Stomach (tissue), 9 donors: ENCODE results near the gene PLCXD1. TPM values are rescaled to one million over a fixed set of nuclear protein-coding genes. Genes with fewer than 3 reads are reported as not detected.

Experiments
- DNase-seq, 2 donors: peaks; one replicate each; pipeline versions ENCODE4 v3.0.0 to v3.0.0-alpha.2; 2013 to 2019
- H3K27ac ChIP-seq, 5 donors: fragments of 200-600 bp in 4 of 5; sonication (generic) in 4 of 5; one replicate each; pipeline ENCODE4 v1.5.1; 2013 to 2019; ENCODE audit warnings: mild to moderate bottlenecking in 1 of 5, moderate library complexity in 1 of 5
- H3K27me3 ChIP-seq, 3 donors: fragments of 200-600 bp; sonication (generic); one replicate each; pipeline ENCODE4 v1.5.1; 2017 to 2019; ENCODE audit warnings: mixed run types in 1 of 3
- H3K36me3 ChIP-seq, 4 donors: fragments of 200-600 bp; sonication (generic); 1 replicate in 3 of 4; 2 replicates in 1 of 4; pipeline ENCODE4 v1.5.1; 2016 to 2019
- H3K4me1 ChIP-seq, 4 donors: fragments of 200-600 bp; sonication (generic); one replicate each; pipeline ENCODE4 v1.5.1; 2016 to 2019
- H3K4me3 ChIP-seq, 4 donors: fragments of 200-600 bp; sonication (generic) in 3 of 4; one replicate each; pipeline ENCODE4 v1.5.1; 2016 to 2019; ENCODE audit warnings: mild to moderate bottlenecking in 1 of 4
- H3K9me3 ChIP-seq, 4 donors: fragments of 200-600 bp; sonication (generic); one replicate each; pipeline ENCODE4 v1.5.1; 2016 to 2019
- CTCF ChIP-seq, 7 experiments: fragments of 450-650 bp in 4 of 7; fragments of 200-600 bp in 3 of 7; sonication (generic) in 3 of 7; IDR thresholded peaks; one replicate each; pipeline ENCODE4 v1.5.1; 2016 to 2019; ENCODE audit warnings: antibody characterized with exemption in 7 of 7, control low read depth in 2 of 7, mild to moderate bottlenecking in 1 of 7
- EP300 ChIP-seq: sonication (generic); formaldehyde crosslinking; IDR thresholded peaks from one replicate; pipeline ENCODE4 v1.6.1; 2017; ENCODE audit warnings: antibody characterized with exemption
- POLR2A ChIP-seq, 4 donors: fragments of 450-650 bp; IDR thresholded peaks; one replicate each; pipeline ENCODE4 v1.6.1; 2016; ENCODE audit warnings: antibody characterized with exemption in 4 of 4, control low read depth in 2 of 4, mild to moderate bottlenecking in 1 of 4, moderate library complexity in 1 of 4
- POLR2AphosphoS5 ChIP-seq, 3 donors: sonication (generic); formaldehyde crosslinking; IDR thresholded peaks; one replicate each; pipeline ENCODE4 v1.6.1; 2016; ENCODE audit warnings: antibody characterized with exemption in 3 of 3
- WGBS, 5 donors: extraction: QIAGEN DNeasy Blood & Tissue Kit in 3 of 5; methylation state at CpG; one replicate each; pipeline versions ENCODE4 v1.1.5 to v1.1.7; 2013 to 2018; 5-methylcytosine and 5-hydroxymethylcytosine counted together
- intact Hi-C: fragments of 100-400 bp; cut with DNase I; formaldehyde crosslinking; loops from one replicate; pipeline ENCODE4 v1.15.1; 2023; ENCODE audit warnings: low total_unique reads
- polyA plus RNA-seq, 3 donors: library from polyadenylated mRNA; stranded (reverse); fragments of 200-250 nt; gene quantifications; one replicate each; pipeline ENCODE4 v1.2.3, GENCODE V29; 2013
- total RNA-seq, 5 donors: library from RNA; depleted of rRNA; stranded (reverse); fragments of >200 nt; gene quantifications; one replicate each; pipeline versions ENCODE4 v1.1.0 to v1.2.3, GENCODE V29; 2014 to 2016
- donor health status: healthy with polysubstance abuse.
- donor health status: Bipolar disorder and iron deficiency.
- donor health status: healthy.

PLCXD1 gene
- total and polyA plus RNA-seq, 8 donors: 8.4 to 114 (median 23.4) TPM

GRCh38 chrX:341541-342101 lies 60.4 kb downstream of the PLCXD1 start:
- no peak overlapping the region for H3K27ac ChIP-seq
- WGBS, 5 donors: 95 to 97% (median 96%) methylated on average over 29 to 36 of the region's 36 CpGs
- intact Hi-C loops: no loop called here
- no peaks in the 10 kb centered on the region for H3K27me3 ChIP-seq
- H3K4me1 ChIP-seq: no peaks in the 10 kb centered on the region
- H3K4me3 ChIP-seq: no peak overlapping the region
- no peaks in the 10 kb centered on the region for H3K9me3 ChIP-seq
- peaks cover 0 to 57% (median 43%) of the 10 kb centered on the region in 4 donors for H3K36me3 ChIP-seq
- no peak for DNase-seq
- no peak for TF ChIP-seq EP300
- no peak for TF ChIP-seq POLR2AphosphoS5 (IDR thresholded peaks at IDR 0.05)
- no peak for TF ChIP-seq POLR2A (IDR thresholded peaks at IDR 0.05)
- TF ChIP-seq CTCF (IDR thresholded peaks at IDR 0.05): no peak

GRCh38 chrX:344371-344901 lies 63.3 kb downstream of the PLCXD1 start:
- no peak for DNase-seq
- WGBS, 5 donors: 97 to 99% (median 98%) methylated on average over 30 to 47 of the region's 47 CpGs
- H3K27me3 ChIP-seq: no peaks in the 10 kb centered on the region
- H3K4me1 ChIP-seq: no peaks in the 10 kb centered on the region
- TF ChIP-seq EP300 (no peak), POLR2AphosphoS5 (IDR thresholded peaks at IDR 0.05) (no peak), POLR2A (IDR thresholded peaks at IDR 0.05) (no peak), CTCF (IDR thresholded peaks at IDR 0.05) (no peak)
- no peaks in the 10 kb centered on the region for H3K9me3 ChIP-seq
- peaks cover 0 to 40% (median 27%) of the 10 kb centered on the region in 4 donors for H3K36me3 ChIP-seq
- H3K4me3 ChIP-seq: no peak overlapping the region
- intact Hi-C loops: no loop called here
- no peak overlapping the region for H3K27ac ChIP-seq

GRCh38 chrX:345020-345925 lies 64.1 kb downstream of the PLCXD1 start:
- Histone ChIP-seq H3K27me3 (no peaks in the 10 kb centered on the region), H3K27ac (no peak overlapping the region), H3K4me3 (no peak overlapping the region), H3K36me3 (peaks cover 0 to 40% (median 27%) of the 10 kb centered on the region in 4 donors), H3K4me1 (no peaks in the 10 kb centered on the region), H3K9me3 (no peaks in the 10 kb centered on the region)
- WGBS, 5 donors: 95 to 97% (median 96%) methylated on average over 32 to 63 of the region's 63 CpGs
- DNase-seq: no peak
- TF ChIP-seq POLR2A (IDR thresholded peaks at IDR 0.05) (no peak), CTCF (IDR thresholded peaks at IDR 0.05) (no peak), EP300 (no peak), POLR2AphosphoS5 (IDR thresholded peaks at IDR 0.05) (no peak)
- intact Hi-C loops: no loop called here

GRCh38 chrX:346034-346813 lies 65.0 kb downstream of the PLCXD1 start:
- 95 to 97% (median 96%) methylated on average over 47 to 75 of the region's 75 CpGs for WGBS, 5 donors

More at GRCh38 chrX:346034-346813, 65.0 kb downstream of the PLCXD1 start:
- no peaks in the 10 kb centered on the region for H3K4me1 ChIP-seq
- H3K27ac ChIP-seq: no peak overlapping the region
- no peak overlapping the region for H3K4me3 ChIP-seq
- intact Hi-C loops: no loop called here
- peaks cover 0 to 37% (median 25%) of the 10 kb centered on the region in 4 donors for H3K36me3 ChIP-seq
- no peaks in the 10 kb centered on the region for H3K9me3 ChIP-seq
- DNase-seq: no peak
- TF ChIP-seq POLR2A (IDR thresholded peaks at IDR 0.05) (no peak), CTCF (IDR thresholded peaks at IDR 0.05) (no peak), EP300 (no peak), POLR2AphosphoS5 (IDR thresholded peaks at IDR 0.05) (no peak)
- H3K27me3 ChIP-seq: no peaks in the 10 kb centered on the region
